Tibial artery (tissue), 4 donors: ENCODE measurements around the gene HOXA7.
A peak's percentile ranks its signal among the peaks of the same experiment; 100 is the strongest.

Experiments used
- DNase-seq, 2 donors: peaks; one replicate each; pipeline ENCODE4 v3.0.0-alpha.2; 2019
- H3K27ac ChIP-seq, 2 donors: fragments of 200-600 bp; sonication (generic) in 1 of 2; 1 replicate in 1 of 2; 2 replicates in 1 of 2; pipeline ENCODE4 v1.5.1; 2018 to 2019; ENCODE audit warnings: mild to moderate bottlenecking in 1 of 2
- H3K27me3 ChIP-seq, 2 donors: fragments of 200-600 bp; sonication (generic) in 1 of 2; one replicate each; pipeline versions ENCODE4 v1.5.1 to v1.6.0; 2016 to 2019
- H3K36me3 ChIP-seq, 3 donors: fragments of 200-600 bp; sonication (generic) in 2 of 3; one replicate each; pipeline ENCODE4 v1.5.1; 2016 to 2019; ENCODE audit warnings: mild to moderate bottlenecking in 2 of 3
- H3K4me1 ChIP-seq, 4 donors: fragments of 200-600 bp; sonication (generic) in 2 of 4; 1 replicate in 3 of 4; 2 replicates in 1 of 4; pipeline ENCODE4 v1.5.1; 2016 to 2019
- H3K4me3 ChIP-seq, 2 donors: fragments of 200-600 bp; sonication (generic) in 1 of 2; 1 replicate in 1 of 2; 2 replicates in 1 of 2; pipeline ENCODE4 v1.5.1; 2018 to 2019; ENCODE audit warnings: mild to moderate bottlenecking in 2 of 2
- H3K9me3 ChIP-seq, 3 donors: fragments of 200-600 bp; sonication (generic) in 1 of 3; one replicate each; pipeline ENCODE4 v1.5.1; 2016 to 2019
- CTCF ChIP-seq, 2 experiments: fragments of 200-600 bp in 1 of 2; fragments of 450-650 bp in 1 of 2; IDR thresholded peaks; one replicate each; pipeline ENCODE4 v1.5.1; 2017 to 2019; ENCODE audit warnings: antibody characterized with exemption in 2 of 2, mild to moderate bottlenecking in 1 of 2, moderate library complexity in 1 of 2
- intact Hi-C: fragments of 100-400 bp; cut with DNase I; formaldehyde crosslinking; loops from one replicate; pipeline ENCODE4 v1.15.0; 2023; ENCODE audit warnings: low total_unique reads

The HOXA7 gene

DNA sequence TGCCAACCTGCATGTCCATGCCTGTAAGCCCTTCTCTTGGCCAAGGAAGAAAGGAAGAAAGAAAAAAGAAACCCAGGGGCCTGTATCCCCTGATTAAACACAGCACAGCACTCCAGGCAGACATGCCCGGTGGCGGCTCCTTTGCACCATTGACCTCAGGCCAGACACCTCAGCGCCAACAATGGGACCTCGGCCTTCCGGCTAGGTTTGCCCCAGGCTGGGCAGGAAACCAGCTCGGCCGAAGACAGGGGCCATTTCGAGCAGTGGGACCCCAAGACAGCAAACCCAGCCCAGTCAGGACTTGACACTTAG lies 14.8 kb upstream of the HOXA7 start:
- Histone ChIP-seq H3K27ac (peak overlapping the region; percentile 96 to 97), H3K27me3 (no peaks in the 10 kb centered on the region), H3K9me3 (no peaks in the 10 kb centered on the region), H3K4me3 (peak overlapping the region; percentile 68 to 91), H3K4me1 (peaks cover 0 to 42% (median 12%) of the 10 kb centered on the region in 4 donors), H3K36me3 (no peaks in the 10 kb centered on the region)
- TF ChIP-seq CTCF (IDR thresholded peaks at IDR 0.05) = no peak
- DNase-seq = peak; percentile 40 to 74
- intact Hi-C loops = loop anchor here (5.0 kb wide), 1 partner anchor 974 kb away; no protein-coding TSS in a partner anchor

- DNase-seq = no peak
- Histone ChIP-seq H3K4me1 (peaks cover 0 to 41% (median 12%) of the 10 kb centered on the region in 4 donors), H3K9me3 (no peaks in the 10 kb centered on the region), H3K27ac (peak overlapping the region; percentile 96 to 97), H3K27me3 (no peaks in the 10 kb centered on the region), H3K4me3 (peak overlapping the region; percentile 68 to 91), H3K36me3 (no peaks in the 10 kb centered on the region)
- no peak for TF ChIP-seq CTCF (IDR thresholded peaks at IDR 0.05)
- intact Hi-C loops = loop anchor here (5.0 kb wide), 1 partner anchor 973 kb away; no protein-coding TSS in a partner anchor
Measured at GRCh38 chr7:27170426-27171324, 14.2 kb upstream of the HOXA7 start.

DNA sequence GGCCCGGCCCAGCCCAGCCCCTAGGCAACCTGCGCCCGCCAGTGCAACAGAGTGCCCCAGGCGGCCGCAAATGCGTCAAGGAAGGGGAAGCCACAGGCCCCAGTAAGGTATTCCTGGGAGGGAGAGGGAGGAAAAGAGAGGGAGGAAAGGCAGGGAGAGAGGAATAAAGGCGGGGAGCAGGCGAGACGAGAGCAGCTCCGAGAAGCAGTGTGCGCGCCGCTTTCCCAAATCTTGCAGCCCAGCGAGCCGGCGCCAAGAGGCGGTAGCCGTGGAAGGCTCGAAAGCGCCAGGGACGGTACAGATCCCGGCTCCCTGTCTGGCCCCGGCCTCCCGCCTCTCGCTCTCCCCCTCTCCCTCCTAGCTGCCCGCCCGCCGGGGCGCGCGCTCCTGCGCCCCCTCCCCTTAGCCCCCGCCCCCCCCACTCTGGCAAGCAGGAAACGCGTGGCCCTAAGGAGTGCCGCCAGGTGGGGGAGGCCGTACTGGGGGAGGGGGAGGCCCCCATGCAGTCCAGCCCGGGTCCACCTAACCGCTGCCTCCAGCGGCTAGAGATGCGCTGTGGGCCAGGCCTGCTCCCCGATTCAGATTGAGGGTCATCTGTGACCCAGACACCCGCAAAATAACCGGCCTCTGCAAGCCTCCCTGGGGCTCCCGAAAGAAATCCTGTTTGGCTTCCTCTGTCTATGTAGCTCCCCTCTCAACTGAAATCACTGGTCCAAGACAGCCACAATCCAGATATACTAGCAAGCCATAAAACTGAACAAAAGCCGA lies 13.4 kb upstream of the HOXA7 start:
- Histone ChIP-seq H3K27me3 (no peaks in the 10 kb centered on the region), H3K27ac (peak overlapping the region; percentile 96 to 97), H3K4me3 (peak overlapping the region; percentile 68 to 91), H3K4me1 (peaks cover 0 to 33% (median 11%) of the 10 kb centered on the region in 4 donors), H3K36me3 (no peaks in the 10 kb centered on the region), H3K9me3 (no peaks in the 10 kb centered on the region)
- intact Hi-C loops = loop anchor here (2.0 to 10.0 kb wide), 3 partner anchors 973 to 1775 kb away; no protein-coding TSS in a partner anchor
- no peak for TF ChIP-seq CTCF (IDR thresholded peaks at IDR 0.05)
- peak in 1 of 2 donors; percentile 77 for DNase-seq

GRCh38 chr7:27168265-27168947 lies 11.9 kb upstream of the HOXA7 start:
- H3K27ac ChIP-seq = peak overlapping the region; percentile 96 to 97

More at GRCh38 chr7:27168265-27168947, 11.9 kb upstream of the HOXA7 start:
- peak overlapping the region; percentile 68 to 91 for H3K4me3 ChIP-seq
- no peaks in the 10 kb centered on the region for H3K36me3 ChIP-seq
- no peaks in the 10 kb centered on the region for H3K27me3 ChIP-seq
- TF ChIP-seq CTCF (IDR thresholded peaks at IDR 0.05) = peak in 1 of 2 experiments; percentile 9
- intact Hi-C loops = loop anchor here (2.0 to 10.0 kb wide), 2 partner anchors 1312 to 1774 kb away; no protein-coding TSS in a partner anchor
- H3K4me1 ChIP-seq = peaks cover 0 to 30% (median 6%) of the 10 kb centered on the region in 4 donors
- DNase-seq = peak in 1 of 2 donors; percentile 90
- H3K9me3 ChIP-seq = no peaks in the 10 kb centered on the region
